ENCODE measurements around the gene CKMT2.

GRCh38 chr5:81204205-81204604 lies 28.9 kb upstream of the CKMT2 start:
- TF ChIP-seq CTCF (IDR thresholded peaks at IDR 0.05) (no peak), POLR2A (IDR thresholded peaks at IDR 0.05) (no peak)
